Choroid plexus epithelial cell (primary cell): Measurements from ENCODE around the gene FYCO1.
"Not testable (repeated sequence)": the region's sequence is repeated elsewhere in the genome, so short reads cannot be mapped to it uniquely, and the experiment has no call there.

Experiments
- DNase-seq: peaks from one replicate; pipeline ENCODE4 v3.0.0-alpha.2; 2010; ENCODE audit warnings: low read depth
- H3K4me3 ChIP-seq: 2 replicates; pipeline ENCODE4 v1.5.1; 2011; ENCODE audit warnings: low read depth, mild to moderate bottlenecking, control low read depth, low read length, moderate library complexity
- TF ChIP-seq, protein P1 (sequence below): conservative IDR thresholded peaks from 2 replicates; pipeline ENCODE4 v1.5.1; 2011; ENCODE audit warnings: low read depth, mild to moderate bottlenecking, control low read depth, inconsistent platforms, low read length, moderate library complexity

FYCO1 gene

DNA sequence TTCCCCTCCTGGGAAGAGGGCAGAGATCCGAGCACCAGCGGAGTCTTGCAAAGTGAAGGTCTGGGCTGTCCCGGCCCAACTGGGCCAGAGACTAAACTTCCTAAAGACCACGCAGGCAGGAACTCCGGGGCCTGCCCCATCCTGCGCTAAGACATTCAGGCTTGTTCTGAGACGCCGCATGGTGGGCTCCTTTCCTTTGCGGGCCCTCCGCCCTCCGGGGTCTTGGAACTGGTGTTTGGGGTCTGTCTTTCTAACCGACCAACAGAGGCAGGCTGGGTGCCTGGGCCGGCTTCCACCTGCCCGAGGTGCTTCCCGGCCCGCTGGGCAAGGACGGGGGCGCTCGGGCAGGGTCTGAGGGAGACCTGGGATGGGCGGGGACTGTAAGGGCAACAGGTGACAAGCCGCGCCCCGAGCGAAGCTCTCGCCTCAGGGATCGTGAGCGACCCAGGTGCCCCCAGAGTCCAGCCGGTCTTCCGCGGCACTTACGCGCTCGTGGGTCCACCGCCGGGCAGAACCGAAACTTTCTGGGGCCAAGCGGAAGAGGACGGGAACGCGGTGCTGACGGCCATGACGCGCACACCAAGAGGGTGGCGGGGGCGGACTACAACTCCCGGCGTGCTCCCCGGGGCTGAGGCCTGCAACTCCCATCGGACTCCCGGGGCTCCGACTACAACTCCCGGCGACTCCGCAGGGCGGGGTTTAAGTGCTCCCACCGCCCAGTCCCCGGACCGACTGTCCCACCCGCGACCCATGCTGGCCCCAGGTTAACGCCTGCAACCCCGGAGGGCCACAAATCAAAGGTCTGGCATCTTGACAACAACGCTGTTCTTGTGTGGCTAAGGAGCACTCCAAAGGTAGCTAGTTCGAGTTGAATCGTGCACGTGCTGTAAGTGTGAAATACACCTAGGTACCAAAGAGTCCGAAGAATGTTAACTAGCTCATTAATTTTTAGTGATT is at the start of gene FYCO1:
TSS of gene FYCO1 (minus strand) at position 589 of the 957 bp plus-strand sequence. CDS start 10,914 bp downstream, outside the sequence.
- DNase-seq = peak; percentile 91
- TF ChIP-seq, protein P1, sequence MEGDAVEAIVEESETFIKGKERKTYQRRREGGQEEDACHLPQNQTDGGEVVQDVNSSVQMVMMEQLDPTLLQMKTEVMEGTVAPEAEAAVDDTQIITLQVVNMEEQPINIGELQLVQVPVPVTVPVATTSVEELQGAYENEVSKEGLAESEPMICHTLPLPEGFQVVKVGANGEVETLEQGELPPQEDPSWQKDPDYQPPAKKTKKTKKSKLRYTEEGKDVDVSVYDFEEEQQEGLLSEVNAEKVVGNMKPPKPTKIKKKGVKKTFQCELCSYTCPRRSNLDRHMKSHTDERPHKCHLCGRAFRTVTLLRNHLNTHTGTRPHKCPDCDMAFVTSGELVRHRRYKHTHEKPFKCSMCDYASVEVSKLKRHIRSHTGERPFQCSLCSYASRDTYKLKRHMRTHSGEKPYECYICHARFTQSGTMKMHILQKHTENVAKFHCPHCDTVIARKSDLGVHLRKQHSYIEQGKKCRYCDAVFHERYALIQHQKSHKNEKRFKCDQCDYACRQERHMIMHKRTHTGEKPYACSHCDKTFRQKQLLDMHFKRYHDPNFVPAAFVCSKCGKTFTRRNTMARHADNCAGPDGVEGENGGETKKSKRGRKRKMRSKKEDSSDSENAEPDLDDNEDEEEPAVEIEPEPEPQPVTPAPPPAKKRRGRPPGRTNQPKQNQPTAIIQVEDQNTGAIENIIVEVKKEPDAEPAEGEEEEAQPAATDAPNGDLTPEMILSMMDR = no peak
- peak within 1 kb of the TSS; percentile 96 for H3K4me3 ChIP-seq

DNA sequence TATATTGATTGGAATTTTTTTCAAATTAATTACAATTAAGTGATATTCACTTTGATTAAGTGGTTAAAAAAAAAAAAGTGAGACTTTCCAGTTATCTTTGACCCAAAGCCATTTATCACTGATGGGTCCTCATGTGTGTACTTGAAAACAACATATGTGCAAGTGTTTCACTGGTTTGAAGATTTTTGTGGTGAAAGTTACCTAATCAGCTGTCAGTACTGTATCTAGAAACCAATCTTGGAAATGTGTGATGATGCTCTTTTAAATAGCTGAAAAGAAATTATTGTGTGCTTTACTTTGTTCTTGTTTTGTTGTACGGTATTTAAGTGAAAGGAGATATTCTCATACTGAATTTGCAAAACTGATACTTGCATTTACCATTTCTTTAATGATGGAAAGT is 43.3 kb upstream of the FYCO1 start:
- DNase-seq = no peak
- no peak overlapping the region for H3K4me3 ChIP-seq
- TF ChIP-seq, protein P1 = no peak

DNA sequence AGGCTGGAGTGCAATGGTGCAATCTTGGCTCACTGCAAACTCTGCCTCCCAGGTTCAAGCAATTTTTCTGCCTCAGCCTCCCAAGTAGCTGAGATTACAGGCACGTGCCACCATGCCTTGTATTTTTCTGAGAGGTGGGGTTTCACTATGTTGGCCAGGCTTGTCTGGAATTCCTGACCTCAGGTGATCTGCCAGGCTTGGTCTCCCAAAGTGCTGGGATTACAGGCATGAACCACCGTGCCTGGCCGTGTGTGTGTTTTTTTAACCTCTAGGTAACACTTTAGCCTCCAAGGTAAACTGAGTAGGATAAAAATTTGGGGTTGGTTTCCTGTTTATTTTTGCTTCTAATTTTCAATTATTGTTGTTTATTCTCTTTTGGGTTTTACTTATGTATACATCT is 42.4 kb upstream of the FYCO1 start:
- DNase-seq, H3K4me3 ChIP-seq: not testable (repeated sequence)

DNA sequence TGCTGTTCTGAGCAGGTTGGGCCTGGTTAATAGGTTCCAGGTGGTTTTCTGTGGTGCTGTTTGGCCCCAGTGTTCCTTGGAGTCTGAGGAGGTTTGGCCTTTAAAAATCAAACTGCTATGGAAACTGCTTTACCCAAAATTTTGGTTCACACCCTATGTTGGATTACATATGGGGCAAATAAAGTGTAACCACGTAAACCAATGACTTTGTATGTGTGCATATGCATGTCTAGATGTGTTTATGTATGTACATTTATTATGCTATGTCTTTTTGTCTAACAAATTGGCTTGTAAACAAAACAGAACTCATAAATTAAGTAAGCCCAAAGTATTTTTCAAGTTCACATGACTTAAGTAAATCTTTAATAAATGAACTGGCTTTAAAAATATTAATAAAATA is 40.6 kb upstream of the FYCO1 start:
- no peak for DNase-seq
- TF ChIP-seq, protein P1 = no peak

DNA sequence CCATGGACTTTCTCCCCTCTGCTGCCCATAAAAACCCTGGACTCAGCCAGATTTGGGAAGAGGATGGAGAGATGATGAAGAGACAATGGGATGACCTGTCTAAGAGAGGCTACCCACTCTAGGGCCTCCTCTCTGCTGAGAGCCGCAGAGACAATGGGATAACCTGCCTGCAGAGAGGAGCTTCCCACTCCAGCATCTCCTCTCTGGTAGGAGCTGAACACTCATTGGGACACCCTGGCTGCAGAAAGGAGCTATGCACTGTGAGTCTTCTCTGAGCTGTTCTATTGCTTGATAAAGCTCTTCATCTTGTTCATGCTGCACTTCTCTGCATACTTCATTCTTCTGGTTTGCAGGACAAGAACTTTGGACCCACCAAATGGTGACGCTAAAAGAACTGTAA is 36.1 kb upstream of the FYCO1 start:
- TF ChIP-seq, protein P1 = no peak
- H3K4me3 ChIP-seq = no peak overlapping the region
- no peak for DNase-seq

More for the DNA sequence above, 40.6 kb upstream of the FYCO1 start:
- H3K4me3 ChIP-seq = no peak overlapping the region

DNA sequence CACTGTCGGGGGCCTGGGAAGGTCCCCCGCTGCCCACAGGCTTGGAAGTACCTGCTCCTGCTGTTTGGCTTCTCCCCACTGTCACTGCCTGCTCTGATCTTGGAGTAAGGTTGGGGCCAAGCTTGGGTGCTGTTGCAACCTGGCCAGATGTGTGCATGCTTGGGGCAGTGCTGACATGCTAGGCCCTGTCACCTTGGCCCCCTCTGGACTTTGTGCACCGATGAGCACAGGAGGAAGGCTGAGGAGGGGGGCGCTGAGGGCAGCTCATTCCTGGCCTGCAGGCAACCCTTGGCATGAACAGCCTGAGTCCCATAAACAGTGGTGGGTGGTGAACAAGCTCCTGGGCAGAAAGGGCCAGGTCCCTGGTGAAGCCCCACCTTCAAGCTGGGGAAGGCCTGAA is 35.6 kb upstream of the FYCO1 start:
- TF ChIP-seq, protein P1 = no peak
- no peak for DNase-seq
- no peak overlapping the region for H3K4me3 ChIP-seq

DNA sequence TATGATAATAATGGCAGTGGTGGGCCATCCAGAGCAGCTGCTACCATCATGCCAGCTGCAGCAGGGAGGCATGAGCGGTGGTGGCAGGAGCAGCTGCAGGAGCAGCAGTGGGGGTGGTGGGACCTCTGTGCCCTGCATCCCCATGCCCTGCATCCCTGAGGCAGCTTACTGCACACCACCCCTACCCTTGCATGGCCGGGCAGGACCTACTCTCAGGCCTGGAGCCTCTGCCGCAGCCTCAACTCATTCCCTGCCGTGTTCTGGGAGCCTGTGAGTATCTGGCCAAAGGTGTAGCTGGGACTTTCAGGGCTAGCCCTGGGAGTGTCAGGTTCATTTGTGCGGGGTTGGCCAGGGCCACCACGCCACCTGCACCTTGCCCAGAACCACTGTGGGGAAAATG is 35.0 kb upstream of the FYCO1 start:
- TF ChIP-seq, protein P1 = no peak
- no peak for DNase-seq
- H3K4me3 ChIP-seq = no peak overlapping the region
